Measurements from ENCODE around the gene ALX4. TPM values are rescaled to one million over a fixed set of nuclear protein-coding genes. Genes with fewer than 3 reads are reported as not detected.

ALX4 gene
- polyA plus RNA-seq, 3 donors = not detected

DNA sequence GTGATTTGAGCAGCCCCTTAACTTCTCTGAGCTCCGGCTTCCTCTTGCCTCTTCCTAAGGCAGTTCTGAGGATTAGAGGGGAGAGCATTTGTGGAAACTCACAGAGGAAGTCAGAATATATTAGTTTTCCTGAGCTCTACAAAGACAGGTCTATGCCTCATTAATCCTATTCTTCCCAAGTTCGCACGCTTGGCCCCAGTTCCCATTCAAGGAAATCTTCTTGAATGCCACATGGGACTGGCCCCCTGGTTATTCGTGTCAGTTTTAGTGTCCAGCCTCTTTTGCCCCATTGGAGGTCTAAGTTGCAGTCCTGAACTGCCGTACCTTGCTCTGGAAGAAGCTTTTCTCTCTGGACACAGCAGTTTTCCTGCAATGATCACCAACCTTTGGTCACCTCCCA, 37.6 kb upstream of the ALX4 start:
- DNase-seq = no peak
- H3K27me3 ChIP-seq (ENCODE audit: control insufficient read depth in 2 of 2, insufficient read depth in 2 of 2, low read length in 2 of 2) = no peaks in the 10 kb centered on the region
- no peaks in the 10 kb centered on the region for H3K9me3 ChIP-seq (replicated peaks in 1 of 2; ENCODE audit: control insufficient read depth in 1 of 2, insufficient read depth in 1 of 2, low read length in 2 of 2)
- intact Hi-C loops (cut with micrococcal nuclease) = loop anchor here in 1 of 2 donors (10.0 kb wide), 1 partner anchor 1067 kb away; no protein-coding TSS in a partner anchor
- H3K9ac ChIP-seq (ENCODE audit: insufficient read depth, low read length, poor library complexity, severe bottlenecking) = no peak overlapping the region
- 91% methylated on average over 4 of the region's 5 CpGs for WGBS (ENCODE audit: insufficient coverage)
- H3K4me3 ChIP-seq (replicated peaks in 1 of 3; ENCODE audit: low read depth in 2 of 3, low read length in 3 of 3) = no peak overlapping the region
- H3K27ac ChIP-seq (ENCODE audit: low read depth in 1 of 2, low read length in 2 of 2) = no peak overlapping the region
- peaks cover 11 to 12% of the 10 kb centered on the region in 2 donors for H3K4me1 ChIP-seq (ENCODE audit: control insufficient read depth in 1 of 2, insufficient read depth in 2 of 2, low read length in 2 of 2)
- H3K27ac Mint-ChIP-seq = peak overlapping the region in 1 of 7 donors; percentile 59
- H2AFZ ChIP-seq (ENCODE audit: insufficient read depth, low read depth, low read length, poor library complexity, severe bottlenecking) = no peak overlapping the region
- TF ChIP-seq, protein P1, sequence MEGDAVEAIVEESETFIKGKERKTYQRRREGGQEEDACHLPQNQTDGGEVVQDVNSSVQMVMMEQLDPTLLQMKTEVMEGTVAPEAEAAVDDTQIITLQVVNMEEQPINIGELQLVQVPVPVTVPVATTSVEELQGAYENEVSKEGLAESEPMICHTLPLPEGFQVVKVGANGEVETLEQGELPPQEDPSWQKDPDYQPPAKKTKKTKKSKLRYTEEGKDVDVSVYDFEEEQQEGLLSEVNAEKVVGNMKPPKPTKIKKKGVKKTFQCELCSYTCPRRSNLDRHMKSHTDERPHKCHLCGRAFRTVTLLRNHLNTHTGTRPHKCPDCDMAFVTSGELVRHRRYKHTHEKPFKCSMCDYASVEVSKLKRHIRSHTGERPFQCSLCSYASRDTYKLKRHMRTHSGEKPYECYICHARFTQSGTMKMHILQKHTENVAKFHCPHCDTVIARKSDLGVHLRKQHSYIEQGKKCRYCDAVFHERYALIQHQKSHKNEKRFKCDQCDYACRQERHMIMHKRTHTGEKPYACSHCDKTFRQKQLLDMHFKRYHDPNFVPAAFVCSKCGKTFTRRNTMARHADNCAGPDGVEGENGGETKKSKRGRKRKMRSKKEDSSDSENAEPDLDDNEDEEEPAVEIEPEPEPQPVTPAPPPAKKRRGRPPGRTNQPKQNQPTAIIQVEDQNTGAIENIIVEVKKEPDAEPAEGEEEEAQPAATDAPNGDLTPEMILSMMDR (IDR thresholded peaks at IDR 0.05) = no peak
- no peaks in the 10 kb centered on the region for H4K20me1 ChIP-seq (ENCODE audit: insufficient read depth, low read length)
- peaks cover 15% of the 10 kb centered on the region for H3K4me1 Mint-ChIP-seq
- no peaks in the 10 kb centered on the region for H3K79me2 ChIP-seq (ENCODE audit: insufficient read depth, low read length)
- no peaks in the 10 kb centered on the region for H3K9me3 Mint-ChIP-seq
- peaks cover 10 to 19% (median 14%) of the 10 kb centered on the region in 3 donors for H3K27me3 Mint-ChIP-seq (ENCODE audit: low read depth in 3 of 3)
- no peaks in the 10 kb centered on the region for H3K36me3 Mint-ChIP-seq
- no peaks in the 10 kb centered on the region for H3K36me3 ChIP-seq (replicated peaks in 1 of 2; ENCODE audit: control insufficient read depth in 1 of 2, insufficient read depth in 2 of 2, low read length in 2 of 2)
- no peak overlapping the region for H3K4me2 ChIP-seq (replicated peaks; ENCODE audit: extremely low read depth, low read length, poor library complexity, severe bottlenecking)
- H3K4me3 Mint-ChIP-seq = no peak overlapping the region

GRCh38 chr11:44346983-44347382, 37.0 kb upstream of the ALX4 start:
- Histone ChIP-seq H3K27ac (ENCODE audit: low read depth in 1 of 2, low read length in 2 of 2) (no peak overlapping the region), H3K9ac (ENCODE audit: insufficient read depth, low read length, poor library complexity, severe bottlenecking) (no peak overlapping the region), H3K9me3 (replicated peaks in 1 of 2; ENCODE audit: control insufficient read depth in 1 of 2, insufficient read depth in 1 of 2, low read length in 2 of 2) (no peaks in the 10 kb centered on the region), H3K4me2 (replicated peaks; ENCODE audit: extremely low read depth, low read length, poor library complexity, severe bottlenecking) (no peak overlapping the region), H2AFZ (ENCODE audit: insufficient read depth, low read depth, low read length, poor library complexity, severe bottlenecking) (no peak overlapping the region), H4K20me1 (ENCODE audit: insufficient read depth, low read length) (no peaks in the 10 kb centered on the region), H3K79me2 (ENCODE audit: insufficient read depth, low read length) (no peaks in the 10 kb centered on the region), H3K4me1 (ENCODE audit: control insufficient read depth in 1 of 2, insufficient read depth in 2 of 2, low read length in 2 of 2) (peaks cover 11 to 12% of the 10 kb centered on the region in 2 donors), H3K36me3 (replicated peaks in 1 of 2; ENCODE audit: control insufficient read depth in 1 of 2, insufficient read depth in 2 of 2, low read length in 2 of 2) (no peaks in the 10 kb centered on the region), H3K4me3 (replicated peaks in 1 of 3; ENCODE audit: low read depth in 2 of 3, low read length in 3 of 3) (no peak overlapping the region), H3K27me3 (ENCODE audit: control insufficient read depth in 2 of 2, insufficient read depth in 2 of 2, low read length in 2 of 2) (no peaks in the 10 kb centered on the region)
- Mint-ChIP-seq H3K4me1 (peaks cover 14% of the 10 kb centered on the region), H3K9me3 (no peaks in the 10 kb centered on the region), H3K4me3 (no peak overlapping the region), H3K27ac (peak overlapping the region in 1 of 7 donors; percentile 38), H3K27me3 (ENCODE audit: low read depth in 3 of 3) (peaks cover 10 to 18% (median 13%) of the 10 kb centered on the region in 3 donors), H3K36me3 (no peaks in the 10 kb centered on the region)
- WGBS (ENCODE audit: insufficient coverage) = 87% methylated on average over 6 of the region's 6 CpGs
- no peak for DNase-seq
- intact Hi-C loops (cut with micrococcal nuclease) = loop anchor here in 1 of 2 donors (10.0 kb wide), 1 partner anchor 1068 kb away; no protein-coding TSS in a partner anchor
- TF ChIP-seq, protein P1 (IDR thresholded peaks at IDR 0.05) = no peak

All from CD14-positive monocyte (primary cell).